ENCODE results near the gene KLK7.
"Not testable (repeated sequence)": the region's sequence is repeated elsewhere in the genome, so short reads cannot be mapped to it uniquely, and the experiment has no call there.

Gene KLK7

GRCh38 chr19:50974702-50975556 is 8.8 kb downstream of the KLK7 start:
- in situ Hi-C loops (cut with HindIII; ENCODE audit: low pct_ligation_motif_present, low sequenced_read_pairs), result no loop called here
- no peak overlapping the region for H3K27ac ChIP-seq
- H3K27me3 ChIP-seq (replicated peaks), result no peaks in the 10 kb centered on the region
- H3K4me3 ChIP-seq (ENCODE audit: low read depth, low read length), result no peak overlapping the region
- no peak for DNase-seq
- no peak for TF ChIP-seq CTCF (IDR thresholded peaks at IDR 0.05; ENCODE audit: low read depth, low read length, missing control alignments)
- no peaks in the 10 kb centered on the region for H3K36me3 ChIP-seq (replicated peaks)

GRCh38 chr19:50972795-50973376 is 10.8 kb downstream of the KLK7 start:
- H3K27me3 ChIP-seq (replicated peaks), result no peaks in the 10 kb centered on the region
- TF ChIP-seq CTCF (IDR thresholded peaks at IDR 0.05; ENCODE audit: low read depth, low read length, missing control alignments), result no peak
- H3K36me3 ChIP-seq (replicated peaks), result no peaks in the 10 kb centered on the region
- in situ Hi-C loops (cut with HindIII; ENCODE audit: low pct_ligation_motif_present, low sequenced_read_pairs), result no loop called here
- no peak overlapping the region for H3K4me3 ChIP-seq (ENCODE audit: low read depth, low read length)
- no peak for DNase-seq
- H3K27ac ChIP-seq, result no peak overlapping the region

- in situ Hi-C loops (cut with HindIII; ENCODE audit: low pct_ligation_motif_present, low sequenced_read_pairs); H3K4me3 ChIP-seq (ENCODE audit: low read depth, low read length); H3K27me3 ChIP-seq (replicated peaks); DNase-seq; H3K27ac ChIP-seq; H3K36me3 ChIP-seq (replicated peaks): not testable (repeated sequence)
Observed at GRCh38 chr19:50969810-50970209, 13.9 kb downstream of the KLK7 start.

- in situ Hi-C loops (cut with HindIII; ENCODE audit: low pct_ligation_motif_present, low sequenced_read_pairs), result no loop called here
- DNase-seq, result no peak
- Histone ChIP-seq H3K4me3 (ENCODE audit: low read depth, low read length) (no peak within 1 kb of the TSS), H3K36me3 (replicated peaks) (no peaks in the 10 kb centered on the region), H3K27me3 (replicated peaks) (no peaks in the 10 kb centered on the region), H3K27ac (no peak within 1 kb of the TSS)
- TF ChIP-seq CTCF (IDR thresholded peaks at IDR 0.05; ENCODE audit: low read depth, low read length, missing control alignments), result no peak
Observed at GRCh38 chr19:50969413-50969760, 14.3 kb downstream of the KLK7 start, which contains the start of gene KLK6. KLK6 (minus strand) TSS chr19:50969591; CDS start chr19:50968104, 1,487 bp downstream.

- TF ChIP-seq CTCF (IDR thresholded peaks at IDR 0.05; ENCODE audit: low read depth, low read length, missing control alignments), result no peak
- no peaks in the 10 kb centered on the region for H3K36me3 ChIP-seq (replicated peaks)
- in situ Hi-C loops (cut with HindIII; ENCODE audit: low pct_ligation_motif_present, low sequenced_read_pairs), result no loop called here
- H3K27me3 ChIP-seq (replicated peaks), result no peaks in the 10 kb centered on the region
- DNase-seq, result no peak
- no peak overlapping the region for H3K4me3 ChIP-seq (ENCODE audit: low read depth, low read length)
- H3K27ac ChIP-seq, result no peak overlapping the region
Observed at GRCh38 chr19:50968716-50969412, 14.9 kb downstream of the KLK7 start.
